Measurements from ENCODE around the gene SFT2D3. TPM values are rescaled to one million over a fixed set of nuclear protein-coding genes. Genes with fewer than 3 reads are reported as not detected.

Gene SFT2D3
- total and polyA plus RNA-seq, 9 of the 15 experiments (the other 6 are each of a cell fraction or from before 2014, with no cell fraction given): 7.5 to 9.9 (median 8.9) TPM; not detected in 2

- Histone ChIP-seq H3K36me3 (ENCODE audit: control insufficient read depth, insufficient read depth, low read length) (no peaks in the 10 kb centered on the region), H3K27me3 (ENCODE audit: control insufficient read depth in 2 of 2, insufficient read depth in 2 of 2, low read length in 2 of 2) (peaks cover 9 to 13% of the 10 kb centered on the region in 2 experiments), H4K20me1 (replicated peaks; ENCODE audit: control insufficient read depth, insufficient read depth, low read length) (no peaks in the 10 kb centered on the region), H3K27ac (ENCODE audit: extremely low read depth, low read depth, low read length) (no peak overlapping the region), H3K4me3 (no peak overlapping the region), H3K9me1 (ENCODE audit: control insufficient read depth, insufficient read depth, low read length) (no peaks in the 10 kb centered on the region), H3K79me2 (ENCODE audit: control insufficient read depth, insufficient read depth, low read length) (no peaks in the 10 kb centered on the region), H2AFZ (ENCODE audit: low read depth, low read length) (no peak overlapping the region), H3K4me2 (ENCODE audit: insufficient read depth, low read length) (no peak overlapping the region), H3K4me1 (replicated peaks in 1 of 2; ENCODE audit: control insufficient read depth in 2 of 2, insufficient read depth in 2 of 2, low read length in 2 of 2) (peaks cover 0 to 3% of the 10 kb centered on the region in 2 experiments; a peak in 2 of 5 replicates), H3K9me3 (replicated peaks; ENCODE audit: control insufficient read depth, insufficient read depth, low read depth, low read length) (peaks cover 7% of the 10 kb centered on the region; the same call in 1 of the 2 replicates), H3K9ac (ENCODE audit: insufficient read depth in 1 of 2, low read depth in 2 of 2, low read length in 2 of 2) (no peak overlapping the region)
- DNase-seq (ENCODE audit: extremely low read depth in 1 of 4, low spot score in 3 of 4) (peak in 1 of 4 experiments; percentile 2), ATAC-seq (no peak), FAIRE-seq (no peak)
- no peak for TF ChIP-seq POLR3G (IDR thresholded peaks at IDR 0.05; ENCODE audit: extremely low read depth, insufficient read length, insufficient replicate concordance)
- no peak for TF ChIP-seq NFE2 (IDR thresholded peaks at IDR 0.05; ENCODE audit: low read depth)
- peak; percentile 75 for TF ChIP-seq ZFP1 (CRISPR knock-in tag; IDR thresholded peaks at IDR 0.05)
- in situ Hi-C loops (cut with MboI): no loop called here
- intact Hi-C loops (cut with micrococcal nuclease): no loop called here
- WGBS (ENCODE audit: insufficient coverage, low coverage, missing lambda C conversion rate): 7% methylated on average over 1 of the region's 1 CpG
- no TSS peak for BruUV-seq (replicated peaks)
- POLR2A ChIA-PET: no interaction called here
- CTCF ChIA-PET (ENCODE audit: low intra/inter-chr PET ratio): no interaction called here
Measured at GRCh38 chr2:127688405-127688804, 12.9 kb upstream of the SFT2D3 start.

- H4K20me1 ChIP-seq (replicated peaks; ENCODE audit: control insufficient read depth, insufficient read depth, low read length): no peaks in the 10 kb centered on the region
- H3K4me1 ChIP-seq (replicated peaks in 1 of 2; ENCODE audit: control insufficient read depth in 2 of 2, insufficient read depth in 2 of 2, low read length in 2 of 2): peaks cover 0 to 5% of the 10 kb centered on the region in 2 experiments; a peak in 2 of 5 replicates
- H2AFZ ChIP-seq (ENCODE audit: low read depth, low read length): no peak overlapping the region
- no peaks in the 10 kb centered on the region for H3K79me2 ChIP-seq (ENCODE audit: control insufficient read depth, insufficient read depth, low read length)
- no TSS peak for BruUV-seq (replicated peaks)
- no peak overlapping the region for H3K4me2 ChIP-seq (ENCODE audit: insufficient read depth, low read length)
- in situ Hi-C loops (cut with MboI): no loop called here
- no peaks in the 10 kb centered on the region for H3K9me1 ChIP-seq (ENCODE audit: control insufficient read depth, insufficient read depth, low read length)
- peaks cover 0 to 2% of the 10 kb centered on the region in 2 experiments; a peak in 2 of 5 replicates for H3K27me3 ChIP-seq (ENCODE audit: control insufficient read depth in 2 of 2, insufficient read depth in 2 of 2, low read length in 2 of 2)
- no peak overlapping the region for H3K9ac ChIP-seq (ENCODE audit: insufficient read depth in 1 of 2, low read depth in 2 of 2, low read length in 2 of 2)
- H3K9me3 ChIP-seq (replicated peaks; ENCODE audit: control insufficient read depth, insufficient read depth, low read depth, low read length): peaks cover 7% of the 10 kb centered on the region; the same call in 1 of the 2 replicates
- intact Hi-C loops (cut with micrococcal nuclease): no loop called here
- WGBS (ENCODE audit: insufficient coverage, low coverage, missing lambda C conversion rate): 0% methylated on average over 2 of the region's 2 CpGs
- H3K4me3 ChIP-seq: no peak overlapping the region
- ChIA-PET CTCF (ENCODE audit: low intra/inter-chr PET ratio) (no interaction called here), POLR2A (no interaction called here)
- TF ChIP-seq ZNF280A (IDR thresholded peaks at IDR 0.05; ENCODE audit: low read depth, partially characterized antibody) (no peak), ZFP36 (IDR thresholded peaks at IDR 0.05; ENCODE audit: low read depth, low read length, partially characterized antibody) (peak; percentile 87), CBX3 (IDR thresholded peaks at IDR 0.05; ENCODE audit: borderline replicate concordance in 1 of 2, low read length in 2 of 2) (peak in 1 of 2 experiments; percentile 51; a peak in 1 of 3 replicates), DDX20 (tag; IDR thresholded peaks at IDR 0.05; ENCODE audit: low read depth) (no peak), CEBPZ (IDR thresholded peaks at IDR 0.05; ENCODE audit: borderline replicate concordance, low read depth, low read length) (peak; percentile 36; the same call in 1 of the 2 replicates)
- DNase-seq (ENCODE audit: extremely low read depth in 1 of 4, low spot score in 3 of 4): no peak
- no peak overlapping the region for H3K27ac ChIP-seq (ENCODE audit: extremely low read depth, low read depth, low read length)
- H3K36me3 ChIP-seq (ENCODE audit: control insufficient read depth, insufficient read depth, low read length): no peaks in the 10 kb centered on the region
- no peak for FAIRE-seq
- ATAC-seq: no peak
Measured at GRCh38 chr2:127690696-127691095, 10.6 kb upstream of the SFT2D3 start.

Data from K562 (cell line).